Neural progenitor cell (in vitro differentiated cells): ENCODE data around the gene CDV3.

Experiments used
- CTCF ChIP-seq: fragments of 200-600 bp; sonication (generic); IDR thresholded peaks from 2 replicates; pipeline ENCODE4 v1.5.1; 2017; ENCODE audit warnings: antibody characterized with exemption, mild to moderate bottlenecking
- EZH2 ChIP-seq: fragments of 200-600 bp; sonication (generic); IDR thresholded peaks from 2 replicates; pipeline ENCODE4 v1.6.1; 2017; ENCODE audit warnings: antibody characterized with exemption, mild to moderate bottlenecking, moderate library complexity
- EZH2phosphoT487 ChIP-seq: fragments of 200-600 bp; sonication (generic); IDR thresholded peaks from 2 replicates; pipeline ENCODE4 v1.6.1; 2017; ENCODE audit warnings: antibody characterized with exemption

DNA sequence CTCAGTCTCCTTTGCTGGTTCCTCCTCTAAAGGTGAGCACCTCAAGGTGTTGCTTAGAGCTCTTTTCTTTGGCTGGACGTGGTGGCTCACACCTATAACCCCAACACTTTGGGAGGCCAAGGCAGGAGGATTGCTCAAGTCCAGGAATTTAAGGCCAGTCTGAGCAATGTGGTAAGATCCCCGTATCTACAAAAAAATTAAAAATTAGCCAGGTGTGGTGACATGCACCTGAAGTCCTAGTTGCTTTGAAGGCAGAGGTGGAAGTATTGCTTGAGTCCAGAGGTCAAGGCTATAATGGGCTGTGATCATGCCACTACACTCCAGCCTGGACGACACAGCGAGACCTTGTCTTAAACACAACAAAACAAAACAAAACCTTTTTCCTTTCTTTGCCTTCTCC, 60.0 kb downstream of the CDV3 start:
- TF ChIP-seq EZH2 (no peak), CTCF (no peak), EZH2phosphoT487 (no peak)
